HS-27A (cell line): ENCODE measurements around the gene UBE2J1.
A peak's percentile ranks its signal among the peaks of the same experiment; 100 is the strongest.
"Not testable (repeated sequence)": the region's sequence is repeated elsewhere in the genome, so short reads cannot be mapped to it uniquely, and the experiment has no call there.

Experiments used
- DNase-seq: peaks from one replicate; pipeline ENCODE4 v3.0.0-alpha.2; 2012; ENCODE audit warnings: low read depth, missing footprints

The UBE2J1 gene

DNA sequence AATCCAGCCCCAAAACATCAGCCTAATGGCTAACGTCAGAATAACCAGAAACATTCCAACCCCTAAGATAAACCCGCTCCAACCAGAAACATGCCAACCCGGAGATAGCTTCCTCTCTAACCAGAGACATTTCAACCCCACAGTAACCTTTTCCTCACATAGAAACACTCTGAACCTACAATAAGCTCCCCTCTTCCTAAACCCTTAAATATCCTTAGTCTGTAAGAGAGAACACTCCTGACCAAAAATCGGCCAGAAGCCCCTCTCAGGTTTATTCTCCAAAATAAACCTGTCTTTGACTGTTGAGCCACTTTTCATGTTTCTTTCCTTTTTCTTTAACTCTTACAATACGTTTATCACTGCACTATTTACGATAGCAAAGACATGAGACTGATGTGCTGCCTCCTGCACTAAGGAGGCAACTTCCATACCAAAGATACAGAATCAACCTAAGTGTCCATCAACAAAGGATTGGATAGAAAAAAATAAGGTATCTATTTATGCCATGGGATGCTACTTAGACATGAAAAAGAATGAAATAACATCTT, 32.4 kb downstream of the UBE2J1 start:
- DNase-seq = no peak

DNA sequence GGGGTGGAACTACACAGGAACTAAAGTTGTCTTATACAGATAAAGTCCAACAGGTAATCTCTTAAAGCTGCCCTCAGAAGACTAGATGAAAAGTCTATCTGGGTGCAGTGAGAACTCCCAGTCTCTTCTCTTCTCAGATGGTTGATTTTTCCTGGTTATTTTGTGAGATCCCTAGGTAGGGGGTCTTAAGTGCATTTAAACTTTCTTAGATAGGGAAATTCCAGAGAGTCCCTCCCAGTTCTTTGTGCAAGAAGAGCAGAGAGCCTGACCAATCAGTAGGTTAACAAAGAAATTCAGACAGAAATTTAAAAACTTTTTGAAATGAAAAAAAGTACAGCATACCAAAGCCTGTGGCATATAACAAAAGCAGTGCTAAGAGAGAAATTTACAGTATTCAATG, 35.5 kb downstream of the UBE2J1 start:
- no peak for DNase-seq

DNA sequence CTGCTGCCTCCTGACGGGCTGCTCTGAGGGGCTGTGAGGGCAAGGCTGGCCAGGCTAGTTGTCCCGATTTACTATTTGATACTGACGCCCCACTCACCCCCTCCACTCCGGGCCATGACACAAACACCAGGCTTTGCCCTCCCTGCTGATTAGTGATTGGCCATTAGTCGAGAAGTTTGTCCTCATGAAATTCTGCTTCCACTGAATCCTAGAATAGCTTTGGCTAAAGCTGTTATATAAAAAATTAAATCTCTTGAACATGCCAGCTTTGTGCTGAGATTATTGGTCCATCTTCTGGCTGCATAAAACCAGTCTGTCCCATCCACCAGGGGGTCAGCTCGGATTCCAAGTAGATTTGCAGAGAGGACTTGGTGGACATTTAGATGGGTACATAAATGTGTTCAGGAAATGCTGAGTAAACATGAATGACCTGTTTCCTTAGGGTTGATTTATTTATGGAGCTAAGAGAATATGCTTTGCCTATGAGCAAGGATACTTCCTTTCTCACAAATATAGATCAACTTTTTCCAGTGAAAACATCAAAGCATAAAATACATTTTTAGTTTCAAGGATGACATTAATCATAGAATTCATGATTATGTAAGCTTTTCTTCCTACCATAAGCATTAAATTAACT, 37.2 kb downstream of the UBE2J1 start, which contains the start of gene GABRR2:
TSS of gene GABRR2 (minus strand) at position 51 of the 637 bp plus-strand sequence. CDS start 134 bp downstream, outside the sequence.
- no peak for DNase-seq

DNA sequence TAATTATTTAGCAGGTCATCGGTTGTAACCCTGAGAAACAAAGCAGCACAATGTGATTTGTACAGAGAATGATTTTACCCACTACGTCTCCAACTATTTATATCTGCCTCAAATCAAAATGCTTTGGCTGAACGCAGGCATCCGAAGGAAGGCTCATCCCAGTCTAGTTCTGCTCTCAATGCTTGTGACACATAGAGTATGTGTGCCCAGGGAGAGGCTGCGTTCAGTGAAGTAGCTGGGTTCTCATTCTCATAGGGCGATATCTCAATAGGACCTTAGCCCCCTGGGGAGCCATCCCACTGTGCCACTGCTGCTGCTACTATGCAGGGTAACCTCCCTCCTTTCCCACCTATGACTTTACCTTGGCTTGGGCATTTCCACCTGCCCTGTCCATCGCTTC, 37.8 kb downstream of the UBE2J1 start:
- no peak for DNase-seq

DNA sequence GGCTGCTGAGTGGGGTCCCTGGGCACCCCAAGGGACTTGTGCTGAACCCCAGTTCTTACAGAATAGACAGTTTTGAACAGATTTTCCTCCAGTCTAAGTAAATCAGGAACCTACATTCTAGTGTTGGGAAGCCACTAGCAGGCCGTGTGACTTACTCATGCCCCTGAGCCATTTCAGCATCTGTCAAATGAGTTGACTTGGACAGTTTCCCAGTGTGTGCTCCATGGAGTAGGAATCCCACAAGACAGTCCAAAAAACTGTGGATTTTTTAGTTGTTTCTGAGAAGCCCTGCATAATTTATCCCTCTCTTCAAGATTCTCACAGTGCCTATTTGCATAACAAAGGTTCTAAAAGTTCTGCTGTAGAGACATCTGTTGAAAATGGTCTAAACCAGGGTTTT, 39.5 kb downstream of the UBE2J1 start:
- DNase-seq = no peak

DNA sequence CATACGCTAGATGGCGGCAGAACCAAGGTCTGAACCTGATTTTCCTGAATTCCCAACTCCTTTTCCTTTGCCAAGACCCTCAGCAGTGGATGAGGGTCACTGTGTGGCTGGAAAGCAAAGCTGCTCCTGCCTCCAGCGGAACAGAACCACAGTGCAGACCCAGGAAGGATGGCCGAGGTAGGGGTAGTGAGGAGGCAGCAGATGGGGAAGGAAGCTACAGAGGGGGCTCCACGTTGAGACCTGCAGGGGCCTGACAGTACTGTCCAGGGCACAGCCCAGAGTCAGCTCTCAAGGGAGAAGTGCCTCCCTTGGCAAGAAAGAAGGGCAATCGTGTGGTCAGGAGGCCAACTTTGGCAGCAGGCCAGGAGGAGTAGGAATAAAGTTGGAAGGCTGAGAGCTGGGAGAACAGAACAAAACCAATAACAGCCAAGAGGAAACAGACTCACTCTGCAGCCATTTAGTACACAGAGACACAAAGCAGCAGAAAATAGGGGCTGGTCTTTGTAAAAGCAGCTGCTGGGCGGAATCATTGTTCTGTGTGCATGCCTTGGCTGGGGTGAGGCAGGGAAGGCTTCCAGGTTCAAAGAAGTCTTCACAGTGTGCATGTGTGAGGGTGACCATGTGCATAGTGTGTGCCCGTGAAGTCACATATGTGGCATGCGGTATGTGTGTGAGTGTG, 40.5 kb downstream of the UBE2J1 start:
- DNase-seq = no peak

DNA sequence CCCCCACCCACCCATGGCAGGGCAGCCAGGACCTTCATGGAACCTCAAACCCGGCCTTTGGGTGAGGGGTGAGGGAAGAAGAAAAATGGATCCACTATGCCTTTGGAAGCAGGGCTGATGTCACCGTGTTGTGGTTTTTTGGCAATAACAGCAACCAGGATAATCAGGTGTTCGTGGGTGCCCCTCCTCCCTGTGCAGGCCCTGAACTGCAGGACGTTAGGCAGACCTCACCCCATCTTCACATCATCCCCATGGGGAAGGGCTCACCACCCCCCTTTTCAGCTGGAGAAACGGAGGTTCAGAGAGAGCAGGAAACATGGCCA, 41.0 kb downstream of the UBE2J1 start:
- no peak for DNase-seq

DNA sequence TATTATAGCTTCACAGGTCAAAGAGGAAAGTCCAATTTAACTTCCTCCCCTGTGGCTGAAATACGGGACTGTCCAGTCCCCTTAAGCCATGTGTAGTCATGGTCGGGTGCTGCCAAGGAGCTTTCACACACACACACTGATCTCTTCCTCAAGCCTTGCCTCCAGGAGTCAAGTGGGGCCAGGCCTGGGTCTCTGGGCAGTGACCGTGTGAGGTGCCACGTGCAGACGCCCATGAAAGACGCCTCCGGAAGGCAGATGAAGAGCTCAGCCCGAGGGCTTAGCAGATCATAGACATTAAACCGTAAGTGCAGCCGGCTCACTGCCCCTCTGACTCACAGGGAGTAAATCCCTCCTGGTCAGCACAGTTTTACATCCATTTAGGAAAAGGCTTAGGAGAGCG, 41.6 kb downstream of the UBE2J1 start:
- no peak for DNase-seq

DNA sequence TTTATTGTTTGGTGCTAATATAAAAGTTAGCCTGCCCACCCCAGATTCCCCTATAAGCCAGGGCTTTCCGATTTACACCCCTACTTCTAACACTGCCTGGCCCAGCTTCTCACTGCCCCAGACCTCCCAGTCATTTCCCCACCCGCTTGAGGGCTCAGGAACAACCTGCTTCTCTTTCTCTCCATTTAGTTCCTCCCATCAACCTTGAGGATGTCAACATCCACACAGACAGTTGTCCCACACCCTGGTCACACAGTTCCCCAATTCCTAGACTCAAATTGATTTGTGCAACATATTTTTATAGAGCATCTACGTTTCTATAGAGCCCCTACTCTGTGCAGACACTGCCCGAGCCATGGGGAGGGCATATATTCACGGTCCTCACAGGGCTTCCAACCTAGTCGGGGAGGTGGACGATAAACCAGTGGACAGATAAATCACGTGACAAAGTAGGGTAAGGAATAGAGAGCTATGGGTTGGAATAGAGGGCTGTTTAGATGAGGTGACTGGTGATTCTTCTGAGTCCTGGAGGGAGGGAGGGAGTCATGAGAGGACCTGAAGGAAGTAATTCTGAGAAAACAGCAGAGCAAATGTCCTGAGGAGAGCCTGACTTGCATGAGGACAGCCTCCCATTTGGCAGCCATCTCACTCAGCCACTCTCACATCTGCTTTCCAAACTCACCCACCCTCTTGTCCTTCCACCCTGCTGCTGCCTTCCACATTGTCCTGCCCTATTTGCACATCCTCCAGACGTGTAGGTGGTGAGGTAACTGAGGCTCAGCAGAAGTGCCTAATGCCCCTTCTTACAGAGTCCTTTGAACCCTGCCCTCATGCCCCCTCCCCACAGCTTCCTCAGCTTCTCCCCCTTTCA, 43.8 kb downstream of the UBE2J1 start:
- no peak for DNase-seq

DNA sequence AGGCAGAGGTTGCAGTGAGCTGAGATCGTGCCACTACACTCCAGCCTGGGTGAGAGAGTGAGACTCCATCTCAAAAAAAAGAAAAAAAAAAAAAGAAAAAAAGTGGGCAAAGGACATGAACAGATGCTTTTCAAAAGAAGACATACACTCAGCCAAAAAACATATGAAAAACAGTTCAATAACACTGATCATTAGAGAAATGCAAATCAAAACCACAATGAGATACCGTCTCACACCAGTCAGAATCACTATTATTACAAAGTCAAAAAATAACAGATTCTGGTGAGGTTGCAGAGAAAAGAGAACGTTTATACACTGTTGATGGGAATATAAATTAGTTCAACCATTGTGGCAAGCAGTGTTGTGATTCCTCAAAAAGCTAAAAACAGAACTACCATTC, 48.0 kb downstream of the UBE2J1 start:
- DNase-seq = not testable (repeated sequence)

DNA sequence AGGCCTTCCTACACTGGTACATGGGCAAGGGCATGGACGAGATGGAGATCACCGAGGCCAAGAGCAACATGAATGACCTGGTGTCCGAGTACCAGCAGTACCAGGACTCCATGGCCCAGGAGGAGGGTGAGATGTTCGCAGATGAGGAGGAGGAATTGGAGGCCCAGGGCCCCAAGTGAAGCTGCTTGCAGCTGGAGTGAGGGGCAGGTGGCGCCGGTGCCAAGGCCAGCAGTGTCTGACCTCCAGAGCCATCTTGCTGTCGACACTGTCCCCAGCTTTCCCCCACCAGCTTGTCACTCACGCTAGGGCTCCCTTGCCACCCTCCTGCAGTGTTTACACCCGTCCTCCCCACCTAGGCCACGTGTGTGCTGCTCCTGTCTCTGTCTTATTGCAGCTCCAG, 49.6 kb downstream of the UBE2J1 start:
- no peak for DNase-seq

DNA sequence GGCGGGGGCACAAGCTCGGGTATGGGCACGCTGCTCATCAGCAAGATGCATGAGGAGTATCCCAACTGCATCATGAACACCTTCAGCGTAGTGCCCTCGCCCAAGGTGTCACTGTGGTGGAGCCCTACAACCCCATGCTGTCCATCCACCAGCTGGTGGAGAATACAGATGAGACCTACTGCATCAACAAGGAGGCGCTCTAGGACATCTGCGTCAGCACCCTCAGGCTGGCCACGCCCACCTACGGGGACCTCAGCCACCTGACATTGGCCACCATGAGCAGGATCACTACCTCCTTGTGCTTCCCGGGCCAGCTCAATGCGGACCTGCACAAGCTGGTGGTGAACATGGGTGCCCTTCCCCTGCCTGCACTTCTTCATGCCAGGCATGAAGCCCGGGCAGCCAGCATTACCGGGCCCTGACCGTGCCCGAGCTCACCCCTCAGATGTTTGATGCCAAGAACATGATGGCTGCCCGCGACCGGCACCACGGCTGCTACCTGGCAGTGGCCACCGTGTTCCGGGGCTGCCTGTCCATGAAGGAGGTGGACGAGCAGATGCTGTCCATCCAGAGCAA, 50.2 kb downstream of the UBE2J1 start:
- DNase-seq = no peak

DNA sequence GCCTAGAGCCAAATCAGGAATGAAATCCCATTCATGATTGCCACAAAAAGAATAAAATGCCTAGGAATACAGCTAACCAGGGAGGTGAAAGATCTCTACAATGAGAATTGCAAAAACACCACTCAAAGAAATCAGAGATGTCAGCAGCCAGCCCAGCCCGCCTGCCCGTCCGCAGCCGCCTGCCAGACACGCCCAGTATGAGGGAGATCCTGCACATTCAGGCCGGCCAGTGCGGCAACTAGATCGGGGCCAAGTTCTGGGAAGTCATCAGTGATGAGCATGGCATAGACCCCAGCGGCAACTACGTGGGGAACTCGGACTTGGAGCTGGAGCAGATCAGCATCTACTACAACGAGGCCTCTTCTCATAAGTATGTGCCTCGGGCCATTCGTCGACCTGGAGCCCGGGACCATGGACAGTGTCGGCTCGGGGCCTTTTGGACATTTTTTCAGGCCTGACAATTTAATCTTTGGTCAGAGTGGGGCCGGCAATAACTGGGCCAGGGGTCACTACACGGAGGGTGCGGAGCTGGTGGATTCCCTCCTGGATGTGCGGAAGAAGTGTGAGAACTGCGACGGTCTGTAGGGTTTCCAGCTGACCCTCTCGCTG, 50.8 kb downstream of the UBE2J1 start:
- no peak for DNase-seq

DNA sequence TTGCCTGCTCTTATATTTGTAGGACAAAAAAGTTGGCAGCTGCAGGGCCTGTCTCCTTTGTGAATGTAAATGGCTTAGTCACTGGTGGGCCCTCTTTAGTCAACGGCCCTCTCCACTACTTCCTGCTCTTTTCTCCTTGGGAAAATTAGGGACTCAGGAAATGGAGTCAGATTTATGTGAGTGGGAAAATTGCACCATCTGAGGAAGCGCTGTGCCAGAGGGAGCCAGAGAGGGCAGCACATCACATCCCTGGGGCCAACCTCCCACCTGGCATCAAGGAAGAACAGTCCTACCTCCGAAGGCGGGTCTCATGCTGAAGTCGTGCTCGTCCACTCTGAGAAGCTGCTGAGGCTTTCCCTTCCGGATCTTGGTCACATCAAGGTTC, 53.1 kb downstream of the UBE2J1 start:
- DNase-seq = no peak

DNA sequence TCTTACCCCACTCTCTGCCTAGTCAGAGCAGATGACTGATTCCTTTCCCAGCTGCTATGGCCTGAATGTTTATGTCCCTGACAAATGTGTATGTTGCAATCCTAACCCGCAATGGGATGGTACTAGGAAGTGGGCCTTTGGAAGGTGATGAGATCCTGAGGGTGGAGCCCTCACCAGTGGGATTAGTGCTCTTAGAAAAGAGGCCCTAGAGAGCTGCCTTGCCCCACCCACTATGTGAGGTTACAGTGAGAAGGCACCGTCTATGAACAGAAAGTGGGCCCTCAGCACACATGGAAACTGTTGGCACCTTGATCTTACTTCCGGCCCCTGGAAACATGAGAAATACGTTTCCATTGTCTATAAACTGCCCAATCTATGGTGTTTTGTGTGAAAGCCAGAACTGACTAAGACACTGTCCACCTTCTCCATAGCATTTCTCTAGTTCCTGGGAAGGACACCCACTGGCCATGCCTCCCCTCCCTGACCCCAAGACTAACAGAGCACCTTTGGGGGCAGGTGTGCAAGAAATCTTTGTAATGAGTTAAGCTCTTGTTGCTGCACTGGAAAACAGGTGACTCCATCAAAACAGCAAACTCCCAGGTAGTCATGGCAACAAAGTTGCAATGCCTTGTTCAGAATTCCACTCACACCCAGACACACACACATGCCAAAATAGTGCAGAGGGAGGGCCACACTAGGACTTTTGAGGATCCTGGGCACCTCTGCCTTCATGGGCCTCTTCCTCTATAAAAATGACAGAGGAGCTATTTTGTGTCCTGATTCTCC, 53.6 kb downstream of the UBE2J1 start:
- no peak for DNase-seq

DNA sequence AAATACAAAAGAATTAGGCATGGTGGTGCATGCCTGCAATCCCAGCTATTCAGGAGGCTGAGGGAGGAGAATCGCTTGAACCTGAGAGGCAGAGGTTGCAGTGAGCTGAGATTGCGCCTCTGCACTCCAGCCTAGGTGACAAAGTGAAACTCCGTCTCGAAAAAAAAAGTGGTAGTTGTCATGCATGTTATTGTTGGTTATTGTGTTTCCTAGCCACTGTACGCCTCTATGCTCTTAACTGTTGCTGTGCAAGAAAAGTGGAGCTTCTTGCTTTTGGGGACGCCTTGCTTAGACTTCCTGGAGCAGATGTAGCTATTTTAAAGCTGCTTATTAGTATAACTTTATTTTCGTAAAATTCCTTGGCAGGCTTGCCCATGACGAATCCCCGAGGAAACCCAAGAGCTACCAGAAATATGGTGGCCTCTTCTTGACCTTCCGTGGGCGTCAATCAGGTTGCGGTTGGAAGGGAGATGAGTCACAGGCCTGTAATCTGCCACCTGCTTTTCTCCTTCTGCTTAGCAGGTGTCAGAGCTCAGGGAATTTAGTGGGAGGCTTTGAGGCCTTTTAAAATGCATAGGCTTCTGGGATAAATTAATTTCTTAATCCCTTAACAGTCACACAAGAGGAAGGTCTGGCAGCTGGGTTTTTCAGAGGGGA, 54.7 kb downstream of the UBE2J1 start:
- peak; percentile 75 for DNase-seq

DNA sequence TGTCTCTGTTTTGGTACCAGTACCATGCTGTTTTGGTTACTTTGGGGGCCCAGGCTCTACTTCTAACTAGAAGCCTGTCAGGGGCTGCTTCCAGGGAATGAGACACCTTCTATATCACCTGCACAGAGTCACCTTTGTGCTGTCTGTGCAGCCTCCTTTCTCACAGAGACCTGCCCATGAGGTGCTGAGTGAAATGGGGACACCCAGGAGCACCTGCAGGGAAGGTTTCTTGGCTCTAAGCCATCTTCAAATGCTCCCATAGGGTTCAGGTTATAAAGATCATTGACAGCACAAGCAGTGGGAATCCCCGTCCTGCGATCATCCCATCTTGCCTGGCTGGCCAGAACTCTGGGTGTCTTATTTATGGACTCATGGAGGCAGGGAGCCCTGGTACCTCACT, 56.5 kb downstream of the UBE2J1 start:
- DNase-seq = no peak

DNA sequence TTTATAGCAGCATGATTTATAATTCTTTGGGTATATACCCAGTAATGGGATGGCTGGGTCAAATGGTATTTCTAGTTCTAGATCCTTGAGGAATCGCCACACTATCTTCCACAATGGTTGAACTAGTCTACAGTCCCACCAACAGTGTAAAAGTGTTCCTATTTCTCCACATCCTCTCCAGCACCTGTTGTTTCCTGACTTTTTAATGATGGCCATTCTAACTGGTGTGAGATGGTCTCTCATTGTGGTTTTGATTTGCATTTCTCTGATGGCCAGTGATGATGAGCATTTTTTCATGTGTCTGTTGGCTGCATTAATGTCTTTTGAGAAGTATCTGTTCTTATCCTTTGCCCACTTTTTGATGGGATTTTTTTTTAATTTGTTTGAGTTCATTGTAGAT, 57.4 kb downstream of the UBE2J1 start:
- not testable (repeated sequence) for DNase-seq

DNA sequence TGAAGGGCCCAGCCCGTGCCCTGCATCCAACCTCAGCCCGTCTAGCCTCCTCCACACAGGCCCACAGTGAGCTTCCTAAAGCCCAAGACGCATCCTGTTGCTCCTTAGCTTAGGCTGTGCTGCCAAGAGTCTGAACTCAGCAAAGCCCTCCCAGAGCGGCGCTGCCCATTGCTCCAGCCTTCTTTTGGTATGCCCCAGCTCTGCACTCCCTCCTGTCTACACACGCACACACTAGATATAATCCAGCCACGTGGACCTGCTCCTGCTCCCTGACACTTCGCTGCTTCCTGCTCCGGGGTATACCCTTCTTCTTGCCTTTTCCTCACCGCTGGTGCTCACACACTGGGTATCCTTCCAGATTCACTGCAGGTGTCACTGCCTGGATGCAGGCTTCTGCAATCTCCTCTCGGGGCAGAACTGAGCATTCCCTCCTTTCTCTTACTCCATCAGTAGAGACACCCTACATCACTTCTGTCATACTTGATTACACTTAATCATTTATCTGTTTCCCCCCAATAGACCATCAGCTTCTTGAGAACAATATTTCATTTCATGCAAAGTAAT, 61.2 kb downstream of the UBE2J1 start:
- DNase-seq = no peak

DNA sequence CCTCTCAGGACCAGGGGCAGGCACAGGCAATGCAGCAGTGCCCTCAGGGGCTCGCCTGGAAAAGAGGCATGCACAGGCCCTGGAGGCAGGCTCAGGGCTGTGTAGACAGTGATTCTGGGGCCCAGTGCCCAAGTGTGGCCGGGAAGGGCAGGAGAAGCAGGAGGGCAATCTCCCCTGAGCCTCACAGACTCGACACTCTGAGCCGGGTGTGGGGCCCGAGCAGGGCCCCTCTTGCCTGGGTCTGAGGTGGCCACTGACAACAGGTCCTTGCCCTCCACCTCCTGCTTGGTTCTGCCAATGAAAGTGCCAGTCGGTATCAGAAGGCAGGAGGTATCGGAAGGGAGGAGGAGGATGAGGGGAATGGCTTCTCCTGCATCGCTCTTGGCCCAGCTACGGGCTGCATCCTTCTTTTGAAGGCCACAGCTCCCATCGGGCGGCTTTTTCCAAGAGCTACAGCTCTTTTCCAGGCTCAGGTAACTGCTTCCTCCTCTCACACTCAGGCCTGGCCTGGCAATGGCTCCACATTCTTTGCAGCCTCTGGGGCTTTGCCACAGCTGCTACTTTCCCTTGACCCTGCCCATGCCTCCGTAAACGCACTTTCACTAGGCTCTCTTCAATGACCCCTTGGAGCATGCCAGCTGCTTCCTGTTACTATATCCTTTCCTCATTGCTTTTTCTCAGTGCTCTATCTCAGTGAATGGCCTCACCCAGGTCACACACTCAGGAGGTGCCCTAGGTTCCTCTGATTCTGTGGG, 61.9 kb downstream of the UBE2J1 start:
- DNase-seq = no peak
